Activated naive CD8-positive, alpha-beta T cell treated with anti-CD3 and anti-CD28 coated beads, Interleukin-2, amount 50 U/mL, for 16 hours (primary cell): Measurements from ENCODE around the gene SLAMF1.
"Not testable (repeated sequence)": the region's sequence is repeated elsewhere in the genome, so short reads cannot be mapped to it uniquely, and the experiment has no call there.

Source experiments
- DNase-seq: peaks from one replicate; pipeline ENCODE4 v3.0.0-alpha.2; 2020; ENCODE audit warnings: low read depth, low spot score

Gene SLAMF1

DNA sequence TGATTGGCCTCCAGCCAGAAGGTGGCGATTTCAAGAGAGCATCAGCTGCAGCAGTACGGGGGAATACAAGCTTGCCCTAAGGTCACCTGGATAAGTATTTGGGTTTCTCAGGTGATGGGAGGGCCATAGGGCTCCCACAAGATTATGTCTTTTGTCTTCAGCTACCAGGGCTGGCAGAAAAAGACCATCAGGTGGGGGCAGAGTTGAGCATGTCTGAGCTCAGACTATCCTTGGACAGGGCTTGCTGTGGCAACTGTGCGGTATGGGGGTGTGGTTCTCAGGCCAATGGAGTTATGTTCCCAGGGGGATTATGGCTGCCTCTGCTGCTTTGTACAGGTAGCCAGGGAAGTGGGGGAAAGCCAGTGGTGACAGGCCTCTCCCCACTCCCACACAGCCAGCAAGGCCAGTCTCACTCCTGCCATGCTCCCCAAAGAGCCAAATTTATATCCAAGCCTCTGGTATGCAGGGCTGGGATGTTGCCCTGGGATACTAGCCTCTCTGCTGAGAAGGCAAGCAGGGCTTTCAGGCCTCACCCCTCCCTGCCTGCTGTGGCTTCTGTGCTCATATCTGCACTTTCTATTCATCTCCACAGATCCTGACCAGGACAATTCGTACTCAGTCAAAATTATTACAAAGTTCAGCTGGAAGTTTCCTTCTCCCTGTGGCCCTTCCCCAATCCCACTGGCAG lies 40.9 kb downstream of the SLAMF1 start:
- DNase-seq, result no peak

DNA sequence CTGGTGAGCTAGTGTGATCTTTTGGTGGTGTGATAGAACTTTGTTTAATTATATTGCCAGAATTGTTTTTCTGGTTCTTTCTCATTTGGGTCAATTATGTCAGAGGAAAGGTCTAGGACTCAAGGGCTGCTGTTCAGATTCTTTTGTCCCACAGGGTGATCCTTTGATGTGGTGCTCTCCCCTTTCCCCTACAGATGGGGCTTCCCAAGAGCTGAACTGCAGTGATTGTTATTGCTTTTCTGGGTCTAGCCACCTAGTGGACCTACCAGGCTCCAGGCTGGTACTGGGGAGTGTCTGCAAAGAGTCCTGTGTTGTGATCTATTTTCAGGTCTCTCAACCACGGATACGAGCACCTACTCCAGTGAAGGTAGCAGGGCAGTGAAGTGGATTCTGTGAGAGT lies 41.6 kb downstream of the SLAMF1 start:
- DNase-seq, result no peak

DNA sequence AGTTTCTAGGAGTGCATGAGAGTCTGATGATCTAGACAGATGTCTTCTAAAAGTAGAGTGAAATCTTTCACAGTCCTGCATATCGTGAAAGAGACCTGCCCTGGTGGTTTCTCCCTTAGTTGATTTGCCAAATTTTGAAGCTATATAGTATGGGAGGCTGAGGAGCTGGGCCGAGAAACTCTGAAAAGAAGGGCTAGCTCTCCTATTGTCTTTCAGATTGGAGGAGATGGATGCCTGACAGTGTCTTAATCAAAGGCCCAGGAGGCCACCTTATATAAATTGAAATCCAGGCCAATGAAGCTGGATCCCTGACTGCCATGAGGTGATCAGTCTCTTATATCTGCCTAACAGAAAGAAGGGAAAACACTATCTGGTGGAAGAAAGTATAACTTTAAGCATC lies 49.1 kb downstream of the SLAMF1 start:
- no peak for DNase-seq

DNA sequence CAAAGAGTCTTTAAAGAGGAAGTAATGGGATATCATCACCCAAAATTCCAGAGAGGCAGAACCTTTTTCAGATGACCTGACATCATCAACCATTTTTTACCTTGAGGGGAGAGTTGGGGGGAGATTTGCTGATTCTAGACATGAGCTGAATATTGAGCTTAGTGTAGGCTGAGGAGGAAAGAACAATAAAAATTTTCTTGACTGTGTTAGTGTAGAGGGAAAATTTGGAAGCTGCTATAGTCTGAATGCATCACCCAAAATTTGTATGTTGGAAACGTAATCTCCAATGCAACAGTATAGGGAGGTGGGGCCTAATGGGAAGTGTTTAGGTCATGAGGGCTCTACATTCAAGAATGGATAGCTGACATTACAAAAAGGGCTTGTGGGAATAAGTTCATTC lies 49.8 kb downstream of the SLAMF1 start:
- DNase-seq, result no peak

DNA sequence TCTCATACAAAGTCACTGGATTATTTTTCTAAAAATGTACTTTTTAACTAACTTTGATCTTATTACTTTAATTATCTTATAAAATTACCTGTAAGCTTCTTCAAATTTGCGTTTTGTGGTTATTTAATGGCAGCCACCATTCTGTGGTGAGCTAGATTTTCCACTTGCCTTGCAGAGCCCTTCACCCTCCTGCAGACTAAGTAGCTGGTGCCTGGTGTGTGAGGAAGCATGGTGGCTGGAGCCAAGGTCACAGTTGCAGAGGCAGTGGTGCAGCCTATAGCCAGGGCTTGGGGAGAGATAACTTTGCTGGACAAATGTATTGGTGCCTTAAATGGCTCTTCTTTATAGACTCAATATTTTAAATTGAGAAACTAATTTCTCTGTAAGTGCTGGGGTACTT lies 56.4 kb downstream of the SLAMF1 start:
- DNase-seq, result no peak

DNA sequence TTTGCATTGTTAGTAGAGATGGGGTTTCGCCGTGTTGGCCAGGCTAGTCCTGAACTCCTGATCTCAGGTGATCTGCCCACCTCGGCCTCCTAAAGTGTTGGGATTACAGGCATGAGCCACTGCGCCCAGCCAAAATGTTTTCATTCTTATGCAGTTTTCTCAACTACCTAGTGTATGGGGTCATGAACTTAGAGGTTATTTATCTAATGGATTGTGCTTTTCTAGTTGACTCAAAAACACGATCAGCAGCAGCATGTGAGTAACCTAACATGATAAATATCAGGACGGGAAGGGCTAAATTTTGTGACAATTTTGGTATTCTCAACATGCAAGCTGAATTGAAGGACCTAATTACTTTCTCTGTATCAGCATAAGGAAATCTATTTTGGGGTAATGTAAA lies 58.4 kb downstream of the SLAMF1 start:
- no peak for DNase-seq

DNA sequence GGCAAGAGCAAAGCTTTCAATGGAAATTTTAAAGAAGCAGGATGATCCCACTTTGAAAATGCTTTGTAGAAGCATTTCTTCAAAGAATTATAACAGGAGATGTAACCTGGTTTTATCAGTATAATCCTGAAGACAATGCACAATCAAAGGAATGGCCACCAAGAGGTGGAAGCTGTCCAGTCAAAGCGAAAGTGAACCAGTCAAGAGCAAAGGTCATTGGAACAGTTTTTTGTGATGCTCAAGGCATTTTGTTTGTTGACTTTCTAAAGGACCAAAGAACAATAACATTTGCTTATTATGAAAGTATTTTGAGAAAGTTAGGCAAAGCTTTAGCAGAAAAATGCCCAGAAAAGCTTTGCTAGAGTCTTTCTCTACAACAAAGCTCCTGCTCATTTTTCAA lies 62.1 kb downstream of the SLAMF1 start:
- no peak for DNase-seq

DNA sequence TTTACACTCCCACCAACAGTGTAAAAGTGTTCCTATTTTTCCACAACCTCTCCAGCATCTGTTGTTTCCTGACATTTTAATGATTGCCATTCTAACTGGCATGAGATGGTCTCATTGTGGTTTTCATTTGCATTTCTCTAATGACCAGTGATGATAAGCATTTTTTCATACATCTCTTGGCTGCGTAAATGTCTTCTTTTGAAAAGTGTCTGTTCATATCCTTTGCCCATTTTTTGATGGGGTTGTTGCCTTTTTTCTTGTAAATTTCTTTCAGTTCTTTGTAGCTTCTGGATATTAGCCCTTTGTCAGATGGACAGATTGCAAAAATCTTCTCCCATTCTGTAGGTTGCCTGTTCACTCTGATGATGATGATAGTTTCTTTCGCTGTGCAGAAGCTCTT lies 63.9 kb downstream of the SLAMF1 start:
- not testable (repeated sequence) for DNase-seq

DNA sequence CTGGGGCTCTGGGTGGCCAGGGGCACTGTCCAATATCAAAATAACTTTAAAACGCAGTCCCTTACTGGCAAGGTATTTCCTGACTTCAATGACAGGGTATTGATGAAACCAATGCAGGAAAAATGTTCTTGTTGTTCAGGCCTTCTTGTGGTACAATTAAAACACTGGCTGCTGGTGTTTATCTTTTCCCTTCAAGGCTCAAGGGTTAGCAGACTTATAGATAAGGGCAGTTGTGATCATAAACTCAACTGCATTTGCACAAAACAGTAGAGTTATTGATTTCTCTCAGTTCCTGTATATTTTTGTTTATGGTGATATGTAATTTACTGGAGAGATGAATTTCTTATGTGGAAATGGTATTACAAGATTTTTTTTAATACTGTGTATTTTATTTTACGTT lies 64.9 kb downstream of the SLAMF1 start:
- DNase-seq, result no peak

DNA sequence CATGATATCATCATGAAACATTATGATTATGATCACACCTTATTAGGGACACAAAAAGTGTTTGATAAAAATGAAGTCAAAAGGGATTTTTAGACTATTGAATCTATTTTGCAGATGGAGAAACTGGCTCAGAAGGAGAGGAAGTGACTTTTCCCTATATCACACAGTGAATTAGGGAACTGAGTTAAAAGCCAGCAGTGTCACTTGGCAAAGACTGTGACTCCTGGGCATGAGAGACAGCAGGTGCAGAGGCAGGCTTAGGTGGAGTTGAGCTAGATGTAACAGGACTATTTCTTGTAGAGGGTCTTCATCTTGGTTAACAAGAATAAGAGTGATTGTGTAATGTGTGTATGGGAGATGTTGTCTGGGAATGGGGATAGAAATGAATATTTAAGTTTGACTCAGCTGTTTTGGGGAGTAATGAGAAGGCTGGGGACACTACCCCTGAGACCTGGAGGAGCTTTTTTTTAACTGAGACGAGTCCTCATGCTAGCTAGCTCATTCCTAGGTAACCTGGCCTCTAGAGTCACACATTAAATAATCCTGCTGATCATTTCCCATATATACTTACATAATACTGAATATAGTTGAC lies 66.5 kb downstream of the SLAMF1 start:
- DNase-seq, result no peak

DNA sequence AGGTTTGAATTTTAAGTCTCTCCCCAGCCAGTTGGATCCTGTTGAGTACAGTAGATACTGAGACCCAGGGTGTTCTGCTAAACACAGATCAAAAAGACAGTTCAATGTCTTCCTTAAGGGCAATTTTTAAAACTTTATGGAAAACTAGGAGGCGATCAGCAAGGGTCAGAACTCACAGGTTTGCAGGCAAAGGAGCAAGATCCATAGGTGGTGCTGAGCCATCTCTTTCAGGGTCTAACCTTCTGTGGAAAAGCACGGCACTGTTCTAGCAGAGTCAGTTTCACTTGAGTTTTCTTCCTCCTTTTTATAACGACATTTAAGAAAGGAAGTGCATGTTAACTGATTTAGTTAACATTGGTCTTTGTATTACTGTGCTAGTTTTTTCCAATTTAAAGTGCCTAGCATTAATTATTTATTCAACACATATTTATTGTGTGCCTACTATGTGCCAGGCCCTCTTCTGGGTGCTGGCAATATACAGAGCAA lies 67.6 kb downstream of the SLAMF1 start, which contains the start of gene CD84:
TSS of gene CD84 (minus strand) at position 281 of the 486 bp plus-strand sequence. CDS start at position 222, 59 bp downstream.
- no peak for DNase-seq

DNA sequence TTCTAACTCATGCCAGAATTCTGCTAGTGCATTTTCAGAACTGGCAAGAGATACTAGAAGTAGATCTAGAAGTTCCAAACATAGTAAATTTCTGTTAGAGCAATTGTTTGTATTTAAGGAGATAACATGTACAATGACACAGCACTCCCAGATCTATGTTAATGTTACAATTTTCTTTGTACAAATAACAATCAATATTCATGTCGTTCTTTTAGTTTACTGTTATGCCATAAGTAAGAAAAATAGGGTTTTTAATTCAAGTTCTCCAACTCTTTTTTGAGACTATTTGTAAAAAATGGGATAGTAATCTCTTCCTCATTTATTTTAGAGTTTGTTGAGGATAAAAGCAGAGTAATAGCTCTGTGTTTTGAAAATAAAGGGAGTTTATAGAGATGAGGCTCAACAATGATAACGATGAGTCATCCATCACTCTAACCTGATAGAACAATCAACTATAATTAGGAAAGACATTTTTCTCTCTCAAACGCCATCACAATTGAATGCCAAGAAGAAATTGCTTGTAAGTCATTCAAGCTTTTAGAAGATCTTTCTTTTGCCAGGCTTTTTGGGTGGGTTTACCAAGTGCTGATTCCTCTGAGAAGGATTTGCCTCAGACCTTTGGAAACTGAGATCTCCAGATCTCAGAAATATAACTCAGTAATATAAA lies 68.2 kb downstream of the SLAMF1 start:
- no peak for DNase-seq

DNA sequence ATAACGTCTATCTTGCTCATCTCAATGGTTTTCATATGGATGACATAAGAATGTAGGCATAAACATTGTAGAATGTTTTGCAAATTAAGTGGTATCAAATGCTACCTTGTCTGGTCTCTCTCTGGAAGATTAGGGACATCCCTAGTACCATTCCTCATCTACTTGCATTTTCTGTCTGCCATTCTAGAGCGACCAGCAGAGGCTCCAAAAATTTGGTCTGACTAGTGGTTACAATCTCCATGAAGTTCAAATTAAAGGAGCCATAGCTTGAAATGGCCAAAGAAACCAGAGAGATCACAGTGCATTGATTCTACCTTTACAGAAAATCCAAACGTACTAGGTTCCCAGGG lies 68.7 kb downstream of the SLAMF1 start:
- DNase-seq, result no peak

DNA sequence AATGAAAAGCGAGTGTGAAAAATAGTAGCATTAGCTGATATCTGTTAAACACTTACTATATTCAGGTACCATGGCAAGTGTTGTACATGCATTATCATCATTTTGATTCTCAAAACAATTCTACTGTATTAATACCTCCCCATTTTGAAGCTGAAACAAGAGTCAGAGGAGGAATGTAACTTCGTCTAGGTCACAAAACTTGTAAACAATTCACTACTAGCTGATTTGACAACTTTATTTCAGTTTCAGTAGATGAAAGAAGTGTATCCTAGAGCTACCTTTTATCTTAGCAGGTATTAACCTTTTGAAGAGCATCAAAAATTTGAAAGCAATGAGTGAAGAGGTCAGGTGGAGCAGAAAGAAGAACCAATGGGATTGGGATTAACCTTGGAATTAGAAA lies 69.2 kb downstream of the SLAMF1 start:
- no peak for DNase-seq

DNA sequence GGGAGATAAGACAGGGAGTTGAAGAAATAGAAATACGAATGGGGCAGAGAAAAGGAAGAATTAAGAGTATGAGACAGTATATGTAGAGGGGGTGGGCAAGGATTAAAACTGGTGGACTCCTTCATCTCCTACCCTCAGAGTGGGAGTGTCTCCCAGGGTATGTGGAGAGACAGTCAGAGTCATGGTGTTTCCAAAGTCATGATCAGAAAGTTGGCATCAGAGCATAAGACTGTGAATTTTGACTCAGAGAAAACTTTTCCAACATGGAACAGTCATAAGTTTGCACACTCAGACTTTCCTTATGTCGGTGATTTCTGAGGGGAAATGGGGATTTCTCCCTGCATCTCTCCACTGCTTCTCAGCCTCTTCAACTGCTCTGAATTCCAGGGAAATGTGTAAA lies 70.0 kb downstream of the SLAMF1 start:
- no peak for DNase-seq

DNA sequence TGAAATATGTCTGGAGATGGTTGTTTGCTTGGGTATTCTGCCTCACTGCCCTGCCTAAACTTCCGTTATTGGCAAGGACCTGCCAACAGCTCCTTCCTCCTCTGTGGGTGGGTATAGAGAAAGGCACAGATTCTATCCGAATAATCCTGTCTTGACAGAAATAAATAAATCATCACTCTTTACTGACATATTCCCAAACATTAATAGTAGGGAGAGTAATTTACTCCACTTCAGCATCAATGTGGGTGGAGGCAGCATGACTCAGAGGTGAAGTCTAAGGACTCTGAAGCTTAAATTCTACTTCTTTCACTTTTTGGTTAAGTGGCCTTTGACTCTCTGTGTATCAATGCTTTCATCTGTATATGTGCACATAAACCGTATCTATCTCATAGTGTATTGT lies 70.5 kb downstream of the SLAMF1 start:
- DNase-seq, result peak; percentile 17

DNA sequence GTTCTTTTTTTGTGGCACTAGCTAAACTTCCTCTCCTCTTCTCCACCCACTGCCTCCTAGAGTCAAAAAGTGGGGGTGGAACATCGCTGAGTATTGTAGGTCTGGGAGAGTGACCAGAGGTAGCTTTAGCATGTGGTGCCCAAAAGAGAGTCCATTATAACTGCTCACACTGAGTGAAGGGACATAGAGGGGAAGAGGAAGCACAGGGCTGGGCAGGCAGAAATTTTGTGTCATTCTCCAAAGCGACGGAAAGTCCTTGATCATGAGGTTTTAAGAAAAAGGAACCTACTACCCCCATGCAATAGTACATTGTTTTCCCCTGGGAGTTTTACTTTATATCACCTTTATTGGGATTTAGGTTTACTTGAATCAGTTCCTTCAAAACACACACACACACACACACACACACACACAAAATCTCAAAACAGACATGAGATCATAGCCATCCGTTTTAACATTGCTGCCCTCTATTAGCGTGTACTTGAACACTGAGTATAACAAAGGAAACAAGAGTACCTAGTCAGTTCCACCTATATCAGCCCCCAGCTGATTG lies 71.7 kb downstream of the SLAMF1 start:
- DNase-seq, result no peak

DNA sequence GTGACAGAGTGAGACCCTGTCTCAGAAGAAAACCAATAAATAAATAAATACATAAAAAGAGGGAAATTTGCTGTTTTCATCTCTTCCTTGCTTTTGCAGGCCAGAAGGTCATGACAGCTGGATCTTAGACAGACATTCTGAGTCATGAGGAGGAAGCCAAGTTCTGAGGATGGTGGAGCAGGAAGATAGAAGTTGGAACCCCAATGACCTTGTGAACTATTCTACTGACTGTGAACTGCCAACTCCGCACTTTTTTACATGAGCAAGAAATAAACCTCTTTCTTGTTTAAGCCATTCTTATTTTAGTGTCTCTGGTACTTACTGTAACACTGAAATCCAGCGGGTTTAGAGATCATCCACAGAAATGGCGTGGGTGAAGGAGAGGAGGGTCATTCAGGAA lies 76.0 kb downstream of the SLAMF1 start:
- DNase-seq, result no peak

DNA sequence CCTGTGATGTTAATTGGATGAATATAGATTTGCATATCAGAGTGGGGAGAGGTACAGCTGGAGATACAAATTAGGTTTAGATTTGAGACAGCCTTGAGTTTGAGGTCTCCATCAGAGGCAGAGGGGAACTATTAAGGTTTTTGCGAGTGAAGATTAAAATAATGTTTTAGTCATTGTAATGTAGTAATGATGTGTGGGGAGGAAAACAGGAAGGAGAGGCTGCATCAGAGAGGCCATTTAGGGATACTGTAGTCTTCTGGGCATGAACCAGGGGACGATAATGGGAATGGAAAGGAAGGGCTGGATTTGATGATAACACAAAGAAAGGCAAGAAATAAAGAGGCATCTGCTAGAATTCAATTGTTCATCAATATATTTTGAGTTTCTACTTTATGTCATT lies 77.0 kb downstream of the SLAMF1 start:
- no peak for DNase-seq

DNA sequence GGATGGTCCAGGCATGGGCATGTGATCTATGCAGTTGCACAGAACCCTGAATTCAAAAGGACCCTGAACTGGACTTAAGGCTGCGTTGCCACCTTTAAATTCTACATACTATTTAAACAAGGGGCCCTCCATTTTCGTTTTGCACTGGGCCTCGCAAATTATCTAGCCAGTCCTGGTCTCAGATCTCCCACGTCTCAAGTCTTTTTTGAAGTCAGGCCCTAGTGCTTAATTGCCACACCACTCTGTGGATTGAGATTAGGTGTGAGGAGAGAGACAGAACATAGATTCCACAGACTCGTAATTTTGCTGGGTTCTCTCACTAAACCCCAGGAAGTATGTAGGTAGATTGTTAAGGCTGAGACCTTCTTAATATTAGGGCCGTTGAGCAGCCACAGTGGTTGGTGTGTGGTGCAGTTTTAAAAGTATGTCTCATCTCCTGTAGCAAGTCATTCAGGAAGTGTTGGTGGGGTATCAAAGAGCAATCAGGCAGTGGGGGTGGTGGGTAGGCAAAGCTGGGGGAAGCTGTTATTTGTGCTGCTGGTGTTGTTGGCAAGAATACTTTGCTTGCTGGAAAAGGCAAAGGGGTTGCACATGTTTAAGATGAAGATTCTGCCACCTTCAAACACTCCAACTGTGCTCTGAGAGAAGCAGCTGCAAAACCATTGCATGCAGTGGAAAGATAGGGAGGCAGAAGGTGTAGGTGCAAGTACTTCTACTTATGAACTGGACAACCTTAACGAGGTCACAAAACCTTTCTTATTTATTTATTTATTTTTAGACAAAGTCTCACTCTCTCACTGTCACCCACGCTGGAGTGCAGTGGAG lies 78.8 kb downstream of the SLAMF1 start:
- DNase-seq, result peak; percentile 50

DNA sequence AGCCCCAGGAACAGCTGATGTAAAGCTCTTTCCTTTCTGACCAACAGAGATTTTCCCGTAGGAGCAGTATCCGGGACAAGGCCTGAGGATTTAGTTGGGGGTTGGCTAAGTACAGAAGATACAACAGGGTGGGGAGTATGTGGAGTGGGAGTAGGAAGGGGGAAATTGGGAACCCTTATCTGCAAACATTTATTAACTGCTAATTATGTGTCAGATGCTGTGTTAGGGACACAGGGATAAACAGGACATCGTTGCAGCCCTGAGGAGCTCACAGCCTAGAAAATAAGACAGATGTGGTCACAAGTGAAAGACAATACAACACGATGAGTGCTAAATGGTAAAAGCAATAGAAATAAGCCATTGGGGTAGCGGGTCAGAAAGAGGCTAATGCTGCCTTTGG lies 79.5 kb downstream of the SLAMF1 start:
- DNase-seq, result no peak

DNA sequence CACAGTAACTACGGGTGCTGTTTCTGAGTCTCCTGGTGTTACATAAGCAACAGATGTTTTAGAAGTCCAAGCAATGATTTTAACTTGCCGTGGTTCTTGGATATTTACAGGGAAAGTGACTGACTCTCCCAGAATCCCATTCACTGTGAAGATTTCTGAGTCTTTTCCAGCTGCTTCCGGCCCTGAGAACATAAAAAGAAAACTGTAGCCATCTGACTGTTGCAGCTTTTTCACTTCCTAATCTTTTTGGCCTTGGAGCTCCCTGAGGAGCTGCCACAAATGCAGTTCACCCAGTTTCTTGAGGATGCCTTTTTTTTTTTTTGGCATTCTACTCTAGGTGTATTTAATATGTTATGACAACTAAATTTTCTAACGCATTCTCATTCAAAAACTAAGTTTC lies 81.3 kb downstream of the SLAMF1 start:
- DNase-seq, result no peak
